ENCODE measurements around the gene ECI1.
"Not testable (repeated sequence)": the region's sequence is repeated elsewhere in the genome, so short reads cannot be mapped to it uniquely, and the experiment has no call there.

The ECI1 gene

DNA sequence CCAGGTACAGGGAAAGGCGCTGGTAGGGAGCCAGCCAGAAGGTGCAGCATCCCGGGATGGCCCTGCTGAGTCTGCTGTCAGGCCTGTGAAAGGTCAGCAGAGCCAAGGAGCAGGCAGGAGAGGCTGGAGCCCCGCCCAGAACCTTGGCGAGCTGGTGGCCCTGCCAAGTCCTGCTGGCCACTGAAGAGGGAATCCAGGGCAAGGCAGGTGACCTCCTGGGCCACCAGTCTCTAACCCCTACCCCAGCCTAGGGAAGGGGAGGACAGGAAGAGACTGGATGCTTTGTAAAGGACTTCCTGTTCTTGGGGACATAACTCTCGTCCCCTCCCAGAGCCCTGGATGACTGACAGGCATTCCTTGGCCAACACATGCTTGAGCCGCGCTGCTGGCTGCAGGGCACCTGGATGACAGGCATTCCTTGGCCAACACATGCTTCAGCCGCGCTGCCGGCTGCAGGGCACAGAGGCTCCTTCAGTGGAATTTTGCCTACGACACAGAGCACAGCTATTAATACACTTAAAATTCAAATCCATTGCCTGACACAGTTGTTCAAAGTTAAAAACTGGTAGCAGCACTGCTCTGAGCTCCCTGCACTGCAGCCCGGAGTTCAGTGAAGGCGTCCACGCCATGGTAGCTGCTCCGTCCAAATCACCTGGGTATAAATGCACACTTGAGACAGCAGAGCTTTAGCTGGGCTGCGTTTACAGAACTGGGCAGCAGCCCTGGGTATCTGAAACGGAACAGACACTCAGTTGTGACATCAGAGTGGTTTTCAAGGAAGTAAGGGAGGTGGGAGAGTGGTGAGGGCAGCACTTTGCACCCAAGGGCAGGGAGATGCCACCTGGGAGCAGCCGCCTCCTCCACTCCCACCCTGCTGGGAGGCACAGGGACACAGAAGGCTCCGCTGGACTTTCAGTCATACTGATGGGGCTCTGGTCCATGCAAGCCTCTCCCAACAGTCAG is 38.7 kb downstream of the ECI1 start:
- in situ Hi-C loops (cut with HindIII; ENCODE audit: low sequenced_read_pairs) = no loop called here

GRCh38 chr16:2211923-2212347 is 39.5 kb downstream of the ECI1 start:
- in situ Hi-C loops (cut with HindIII; ENCODE audit: low sequenced_read_pairs) = no loop called here

GRCh38 chr16:2210386-2211365 is 40.7 kb downstream of the ECI1 start, which contains the start of gene BRICD5:
Gene BRICD5 (minus strand): TSS chr16:2210863. CDS start chr16:2210833, 30 bp downstream.
- in situ Hi-C loops (cut with HindIII; ENCODE audit: low sequenced_read_pairs) = no loop called here

DNA sequence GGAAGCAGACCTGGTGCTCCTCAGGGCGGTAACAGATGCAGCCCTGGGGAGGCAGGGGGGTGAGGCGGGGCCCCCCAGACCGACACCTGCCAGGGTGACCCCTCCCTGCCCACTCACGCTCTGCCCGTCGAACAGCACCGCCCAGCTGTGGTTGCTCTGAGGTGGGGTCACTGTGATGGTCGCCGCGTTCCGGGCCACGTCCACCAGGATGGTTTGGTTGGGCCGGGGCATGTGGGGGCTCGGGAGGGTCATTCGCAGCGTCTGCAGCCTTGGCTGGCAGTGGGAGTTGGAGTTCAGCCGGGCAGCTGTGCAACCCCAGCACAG is 41.4 kb downstream of the ECI1 start:
- in situ Hi-C loops (cut with HindIII; ENCODE audit: low sequenced_read_pairs) = no loop called here

DNA sequence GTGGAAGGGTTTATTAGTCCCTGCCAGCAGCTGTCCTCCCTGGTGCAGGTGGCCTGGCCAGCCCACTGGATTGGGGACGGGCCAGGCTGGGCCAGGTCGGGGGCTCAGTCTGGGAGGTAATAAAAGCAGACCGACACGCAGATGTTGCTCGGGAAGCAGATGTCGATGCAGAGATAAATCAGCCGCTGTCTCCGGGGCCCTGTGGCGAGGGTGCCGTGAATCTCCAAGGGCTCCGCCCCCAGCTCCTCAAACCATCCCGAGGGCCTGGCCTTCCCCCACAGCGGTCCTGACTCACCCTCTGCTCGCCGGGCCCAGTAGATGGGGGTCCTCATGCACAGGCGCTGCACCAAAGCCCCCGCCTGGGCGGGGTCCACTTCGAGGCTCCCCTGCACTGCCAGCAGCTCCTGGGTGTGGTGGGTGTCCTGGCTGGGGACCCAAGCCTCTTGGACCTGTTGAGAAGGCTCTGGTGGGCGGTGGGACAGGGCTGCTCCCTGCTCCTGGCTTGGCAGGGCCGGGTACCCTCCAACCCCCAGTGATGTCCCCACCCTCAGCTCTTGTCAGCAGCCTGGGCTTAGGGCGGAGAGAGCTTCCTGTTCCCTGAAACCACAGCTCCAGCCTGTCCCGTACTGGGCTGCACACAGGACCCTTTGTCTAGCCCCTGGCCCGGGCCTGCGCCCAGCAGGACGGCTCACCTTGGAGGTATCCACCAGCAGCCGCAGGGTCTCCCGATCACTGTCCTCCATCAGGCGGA is 42.0 kb downstream of the ECI1 start:
- in situ Hi-C loops (cut with HindIII; ENCODE audit: low sequenced_read_pairs) = no loop called here

DNA sequence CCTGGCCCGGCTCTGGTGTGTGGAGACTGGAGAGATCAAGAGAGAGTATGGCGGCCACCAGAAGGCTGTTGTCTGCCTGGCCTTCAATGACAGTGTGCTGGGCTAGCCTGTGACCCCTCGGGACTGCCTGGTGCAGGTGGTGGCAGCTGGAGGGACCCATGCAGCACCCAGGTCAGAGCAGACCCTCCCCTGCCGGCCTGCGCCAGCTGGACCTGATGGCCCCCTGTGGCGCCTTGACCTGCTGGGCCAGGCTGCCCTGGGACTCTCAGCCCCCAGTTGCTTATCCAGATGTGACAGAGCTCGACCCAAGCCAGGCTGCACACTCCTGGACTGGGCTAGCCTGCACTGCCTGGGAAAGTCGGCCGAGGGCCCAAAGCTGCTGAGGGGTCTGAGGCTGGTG is 42.6 kb downstream of the ECI1 start:
- in situ Hi-C loops (cut with HindIII; ENCODE audit: low sequenced_read_pairs) = no loop called here

DNA sequence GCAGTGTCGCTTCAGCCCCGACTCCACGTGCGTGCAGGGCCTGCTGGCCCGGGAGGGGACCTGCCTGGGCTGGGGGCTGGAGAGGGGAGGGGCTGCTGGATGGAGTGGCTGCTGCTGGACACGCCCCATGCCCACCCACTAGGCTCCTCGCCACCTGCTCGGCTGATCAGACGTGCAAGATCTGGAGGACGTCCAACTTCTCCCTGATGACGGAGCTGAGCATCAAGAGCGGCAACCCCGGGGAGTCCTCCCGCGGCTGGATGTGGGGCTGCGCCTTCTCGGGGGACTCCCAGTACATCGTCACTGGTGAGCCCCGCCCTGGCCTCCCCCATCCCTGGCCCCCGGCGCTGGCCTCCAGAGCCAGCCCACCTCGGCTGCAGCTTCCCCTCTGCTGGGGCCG is 43.1 kb downstream of the ECI1 start:
- in situ Hi-C loops (cut with HindIII; ENCODE audit: low sequenced_read_pairs) = no loop called here

- in situ Hi-C loops (cut with HindIII; ENCODE audit: low sequenced_read_pairs) = no loop called here
These were observed 43.5 kb downstream of the ECI1 start for GRCh38 chr16:2207872-2208271.

GRCh38 chr16:2206780-2207433 is 44.5 kb downstream of the ECI1 start:
- in situ Hi-C loops (cut with HindIII; ENCODE audit: low sequenced_read_pairs) = no loop called here

DNA sequence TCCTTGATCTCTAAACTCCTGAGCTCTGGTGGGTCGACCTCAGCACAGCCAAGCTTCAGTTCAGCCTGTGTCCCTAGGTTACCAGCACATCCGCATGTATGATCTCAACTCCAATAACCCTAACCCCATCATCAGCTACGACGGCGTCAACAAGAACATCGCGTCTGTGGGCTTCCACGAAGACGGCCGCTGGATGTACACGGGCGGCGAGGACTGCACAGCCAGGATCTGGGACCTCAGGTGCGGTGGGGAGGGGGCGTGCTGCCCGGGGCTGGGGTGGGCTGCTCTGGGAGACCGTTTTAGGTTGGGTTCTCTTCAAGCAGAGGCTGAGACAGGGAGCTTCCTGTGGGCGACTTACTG is 45.0 kb downstream of the ECI1 start:
- in situ Hi-C loops (cut with HindIII; ENCODE audit: low sequenced_read_pairs) = no loop called here

GRCh38 chr16:2205967-2206313 is 45.4 kb downstream of the ECI1 start:
- in situ Hi-C loops (cut with HindIII; ENCODE audit: low sequenced_read_pairs) = no loop called here

GRCh38 chr16:2205104-2205966 is 46.1 kb downstream of the ECI1 start, which contains the start of gene MLST8:
Gene MLST8 (plus strand): TSS chr16:2205454. CDS start chr16:2206086, 632 bp downstream.
- in situ Hi-C loops (cut with HindIII; ENCODE audit: low sequenced_read_pairs) = no loop called here

DNA sequence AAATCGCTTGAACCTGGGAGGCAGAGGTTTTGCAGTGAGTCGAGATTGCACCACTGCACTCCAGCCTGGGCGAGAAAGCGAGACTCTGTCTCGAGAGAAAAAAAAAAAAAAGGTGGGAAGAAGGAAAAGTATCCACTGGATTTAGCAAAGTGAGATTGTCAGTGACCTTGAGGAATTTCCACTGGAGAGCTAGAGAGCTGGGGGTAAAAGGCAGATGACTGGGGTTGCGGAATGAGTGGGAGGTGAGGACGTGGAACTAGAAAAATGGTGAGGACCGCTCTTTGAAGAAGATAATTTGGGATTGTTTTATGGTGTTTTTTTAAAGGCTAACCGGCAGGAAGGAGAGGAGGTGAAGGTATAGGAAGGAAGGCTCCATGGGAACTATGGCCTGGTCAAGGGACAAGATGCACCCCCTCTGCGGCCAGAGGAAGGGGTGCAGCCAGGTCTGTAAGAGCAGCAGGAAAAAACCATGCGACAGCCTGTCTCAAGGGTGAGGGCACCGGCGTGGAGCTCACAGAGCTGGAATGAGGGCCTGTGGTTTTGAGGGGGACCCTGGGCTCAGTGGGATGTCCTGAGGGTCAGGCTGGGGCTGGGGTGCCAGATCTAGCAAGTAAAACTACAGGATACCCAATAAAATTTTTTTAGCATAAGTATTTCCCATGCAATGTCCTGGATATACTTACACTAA is 46.8 kb downstream of the ECI1 start:
- in situ Hi-C loops (cut with HindIII; ENCODE audit: low sequenced_read_pairs) = no loop called here

GRCh38 chr16:2203119-2203688 is 48.2 kb downstream of the ECI1 start:
- in situ Hi-C loops (cut with HindIII; ENCODE audit: low sequenced_read_pairs) = not testable (repeated sequence)

DNA sequence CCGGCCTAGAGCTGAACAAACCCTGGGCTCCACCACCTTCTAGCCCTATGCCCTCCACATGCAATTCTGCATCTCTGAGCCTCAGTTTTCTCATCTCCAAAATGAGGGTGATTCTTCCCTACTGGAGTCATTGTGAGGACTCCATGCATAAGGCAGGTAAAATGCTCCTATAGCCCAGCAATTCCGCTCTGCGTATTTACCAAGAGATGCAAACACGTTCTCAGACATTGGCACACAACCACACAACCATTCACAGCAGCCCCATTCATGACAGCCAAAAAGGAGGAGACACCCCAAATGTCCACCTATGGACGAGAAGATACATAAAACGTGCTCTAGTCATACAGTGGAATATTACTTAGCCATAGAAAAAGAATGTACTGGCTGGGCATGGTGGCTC is 51.1 kb downstream of the ECI1 start:
- in situ Hi-C loops (cut with HindIII; ENCODE audit: low sequenced_read_pairs) = no loop called here

DNA sequence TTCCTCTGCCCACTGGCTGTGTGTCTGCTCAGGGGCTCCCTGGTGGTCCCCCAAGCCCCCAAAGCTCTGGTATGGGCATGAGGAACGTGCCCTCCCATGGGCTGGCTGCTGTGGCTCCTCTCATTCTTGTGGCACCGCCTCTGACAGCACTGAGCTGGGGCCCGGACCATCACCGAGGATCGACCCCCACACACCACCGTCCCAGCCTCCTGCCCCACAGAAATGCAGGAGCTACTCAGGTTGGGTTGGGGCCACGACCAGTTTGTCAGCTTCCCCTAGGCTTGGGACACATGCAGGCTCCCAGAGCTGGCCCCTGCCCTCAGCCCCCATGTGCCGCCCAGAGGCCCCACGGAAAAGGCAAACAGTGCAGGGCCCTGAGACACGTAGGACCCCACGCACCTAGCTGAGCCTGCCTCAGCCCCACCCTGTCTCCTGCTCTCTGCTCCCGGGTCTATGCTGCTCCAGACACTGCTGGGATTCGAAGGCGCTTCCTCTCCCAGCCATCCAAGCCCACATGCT is 51.7 kb downstream of the ECI1 start:
- in situ Hi-C loops (cut with HindIII; ENCODE audit: low sequenced_read_pairs) = no loop called here

GRCh38 chr16:2199095-2199494 is 52.3 kb downstream of the ECI1 start:
- in situ Hi-C loops (cut with HindIII; ENCODE audit: low sequenced_read_pairs) = no loop called here

- in situ Hi-C loops (cut with HindIII; ENCODE audit: low sequenced_read_pairs) = no loop called here
These were observed 53.1 kb downstream of the ECI1 start for GRCh38 chr16:2198283-2198682.

Measured in DLD1 (cell line).